OCI-LY7 (cell line): ENCODE measurements around the gene TOP2B. TPM values are rescaled to one million over a fixed set of nuclear protein-coding genes. Genes with fewer than 3 reads are reported as not detected.

Experiments
- BruUV-seq: library from RNA; stranded (reverse); fragments of 400-500 nt; replicated peaks from 2 replicates; lab custom pipeline; 2021; lab: Mats Ljungman, UMichigan
- CTCF ChIA-PET: fragments of 300-600 bp; sonication (Branson Sonifier 250); formaldehyde crosslinking; loops from one replicate; lab custom pipeline; 2022; ENCODE audit warnings: antibody characterized with exemption; ENCODE audit not compliant: unreplicated experiment; lab: Charles Lee
- POLR2A ChIA-PET: fragments of 300-600 bp; sonication (Branson Sonifier 250); formaldehyde crosslinking; loops from one replicate; lab custom pipeline; 2022; ENCODE audit warnings: antibody characterized with exemption; lab: Charles Lee
- DNase-seq: peaks from one replicate; pipeline ENCODE4 v3.0.0-alpha.2; 2015; ENCODE audit warnings: low spot score
- H2AFZ ChIP-seq: fragments of 200-600 bp; sonication (generic), shearing (Covaris generic); 2 replicates; pipeline ENCODE4 v1.6.1; 2014; ENCODE audit warnings: mild to moderate bottlenecking, antibody characterized with exemption, low read length, moderate library complexity
- H3K27ac ChIP-seq: fragments of 200-600 bp; sonication (generic); 2 replicates; pipeline ENCODE4 v1.5.1; 2014; ENCODE audit warnings: mixed run types, low read depth, mild to moderate bottlenecking, moderate library complexity, low read length, inconsistent platforms; ENCODE audit not compliant: poor library complexity, severe bottlenecking
- H3K36me3 ChIP-seq: fragments of 200-600 bp; sonication (generic); 2 replicates; pipeline ENCODE4 v1.6.1; 2014; ENCODE audit warnings: mild to moderate bottlenecking, antibody characterized with exemption, low read length, moderate library complexity, mixed read lengths; ENCODE audit not compliant: insufficient read depth
- H3K4me1 ChIP-seq: fragments of 200-600 bp; sonication (generic); 2 replicates; pipeline ENCODE4 v1.5.1; 2014; ENCODE audit warnings: mild to moderate bottlenecking, low read length; ENCODE audit not compliant: insufficient read depth, poor library complexity, severe bottlenecking
- H3K4me2 ChIP-seq: fragments of 200-600 bp; sonication (generic); 2 replicates; pipeline ENCODE4 v1.6.1; 2014; ENCODE audit warnings: mild to moderate bottlenecking, low read length
- H3K4me3 ChIP-seq: fragments of 200-600 bp; sonication (generic); 2 replicates; pipeline ENCODE4 v1.5.1; 2014; ENCODE audit warnings: mild to moderate bottlenecking, low read depth, low read length; ENCODE audit not compliant: poor library complexity, severe bottlenecking
- H3K79me2 ChIP-seq: fragments of 200-600 bp; sonication (generic); 2 replicates; pipeline ENCODE4 v1.6.1; 2016; ENCODE audit warnings: low read depth, mild to moderate bottlenecking, low read length, moderate library complexity, mixed read lengths; ENCODE audit not compliant: insufficient read depth
- H3K9me2 ChIP-seq: fragments of 200-600 bp; sonication (generic); 2 replicates; pipeline ENCODE4 v1.6.1; 2016; ENCODE audit warnings: mild to moderate bottlenecking, low read length, mixed read lengths; ENCODE audit not compliant: insufficient read depth
- H3K9me3 ChIP-seq: fragments of 200-600 bp; sonication (generic); 2 replicates; pipeline ENCODE4 v1.6.1; 2014; ENCODE audit warnings: mild to moderate bottlenecking, mixed run types, low read length, mixed read lengths
- H4K20me1 ChIP-seq: fragments of 200-600 bp; sonication (generic); 2 replicates; pipeline ENCODE4 v1.6.1; 2014; ENCODE audit warnings: mild to moderate bottlenecking, antibody characterized with exemption, low read length, moderate library complexity, mixed read lengths; ENCODE audit not compliant: insufficient read depth
- CTCF ChIP-seq: fragments of 200-600 bp; sonication (generic); conservative IDR thresholded peaks from 2 replicates; pipeline ENCODE4 v1.5.1; 2014; ENCODE audit warnings: mild to moderate bottlenecking, antibody characterized with exemption, low read length, moderate library complexity, mixed read lengths
- EZH2phosphoT487 ChIP-seq: fragments of 200-600 bp; sonication (generic); IDR thresholded peaks from 2 replicates; pipeline ENCODE4 v1.6.1; 2018; ENCODE audit warnings: low read depth, borderline replicate concordance, mild to moderate bottlenecking, mixed run types, antibody characterized with exemption, low read length, moderate library complexity, mixed read lengths
- intact Hi-C: fragments of 100-400 bp; cut with micrococcal nuclease; formaldehyde crosslinking; loops from one replicate; pipeline ENCODE4 v1.10.0; 2022; ENCODE audit not compliant: unreplicated experiment
- total RNA-seq, 2 experiments: library from RNA; depleted of rRNA in 1 of 2; stranded (reverse); fragments of >200 nt in 1 of 2; shearing (Covaris generic) in 1 of 2; gene quantifications; 2 replicates each; pipeline ENCODE4 v1.2.3, GENCODE V29; 2014 to 2022

The TOP2B gene
- total RNA-seq, 2 experiments from 2014 or later: 162 to 264 TPM

- TF ChIP-seq CTCF: no peak
- TF ChIP-seq EZH2phosphoT487: no peak
- Histone ChIP-seq H3K9me2 (no peaks in the 10 kb centered on the region), H3K27ac (no peak overlapping the region), H3K36me3 (no peaks in the 10 kb centered on the region), H3K4me3 (no peak overlapping the region), H2AFZ (no peak overlapping the region), H3K79me2 (no peaks in the 10 kb centered on the region), H3K4me1 (no peaks in the 10 kb centered on the region), H3K4me2 (no peak overlapping the region), H4K20me1 (no peaks in the 10 kb centered on the region), H3K9me3 (no peaks in the 10 kb centered on the region)
- no TSS peak for BruUV-seq
- DNase-seq: no peak
- ChIA-PET POLR2A (interaction anchor here (0.6 to 1.4 kb wide), 2 partner anchors 9 to 35 kb away, joined by 3 to 5 read pairs; no protein-coding TSS in a partner anchor), CTCF (no interaction called here)
- intact Hi-C loops: no loop called here
Measured at GRCh38 chr3:25706213-25706612, 41.5 kb upstream of the TOP2B start.

- ChIA-PET CTCF (no interaction called here), POLR2A (interaction anchor here (0.7 to 1.8 kb wide), 6 partner anchors 9 to 137 kb away, joined by 3 to 5 read pairs (median 3); no protein-coding TSS in a partner anchor)
- BruUV-seq: no TSS peak
- Histone ChIP-seq H3K79me2 (no peaks in the 10 kb centered on the region), H3K4me1 (no peaks in the 10 kb centered on the region), H3K4me2 (no peak overlapping the region), H3K9me2 (no peaks in the 10 kb centered on the region), H3K4me3 (no peak overlapping the region), H2AFZ (no peak overlapping the region), H4K20me1 (no peaks in the 10 kb centered on the region), H3K9me3 (no peaks in the 10 kb centered on the region), H3K36me3 (no peaks in the 10 kb centered on the region), H3K27ac (no peak overlapping the region)
- intact Hi-C loops: no loop called here
- no peak for TF ChIP-seq EZH2phosphoT487
- no peak for TF ChIP-seq CTCF
- no peak for DNase-seq
Measured at GRCh38 chr3:25697553-25697952, 32.8 kb upstream of the TOP2B start.

GRCh38 chr3:25695731-25696420 lies 31.2 kb upstream of the TOP2B start:
- H2AFZ ChIP-seq: no peak overlapping the region
- POLR2A ChIA-PET: interaction anchor here (1.2 to 1.8 kb wide), 3 partner anchors 11 to 84 kb away, joined by 3 to 5 read pairs (median 3); no protein-coding TSS in a partner anchor
- CTCF ChIA-PET: no interaction called here

More at GRCh38 chr3:25695731-25696420, 31.2 kb upstream of the TOP2B start:
- Histone ChIP-seq H3K36me3 (no peaks in the 10 kb centered on the region), H3K9me2 (no peaks in the 10 kb centered on the region), H3K9me3 (no peaks in the 10 kb centered on the region), H3K4me1 (no peaks in the 10 kb centered on the region), H3K4me3 (no peak overlapping the region), H3K27ac (no peak overlapping the region), H3K4me2 (no peak overlapping the region), H3K79me2 (no peaks in the 10 kb centered on the region), H4K20me1 (no peaks in the 10 kb centered on the region)
- no TSS peak for BruUV-seq
- intact Hi-C loops: no loop called here
- no peak for TF ChIP-seq CTCF
- no peak for TF ChIP-seq EZH2phosphoT487
- DNase-seq: no peak
